ENCODE measurements around the gene NAPSA. TPM values are rescaled to one million over a fixed set of nuclear protein-coding genes. Genes with fewer than 3 reads are reported as not detected.
"Not testable (repeated sequence)": the region's sequence is repeated elsewhere in the genome, so short reads cannot be mapped to it uniquely, and the experiment has no call there.

NAPSA gene
- total and polyA plus RNA-seq, 2 of the 8 experiments (the other 6 are each of a cell fraction or from before 2014, with no cell fraction given), result 0.71 to 0.73 TPM

GRCh38 chr19:50340331-50340730 lies 25.1 kb downstream of the NAPSA start (continued):
- TF ChIP-seq CBX8 (IDR thresholded peaks at IDR 0.05; ENCODE audit: borderline replicate concordance, low read depth, low read length), result no peak

- POLR2A ChIA-PET (ENCODE audit: partially characterized antibody), result interaction anchor here (1.2 kb wide), 1 partner anchor 29 kb away, joined by 4 read pairs; no protein-coding TSS in a partner anchor
- not testable (repeated sequence) for H3K9me3 ChIP-seq (ENCODE audit: insufficient read depth in 2 of 2, low read depth in 1 of 2, low read length in 1 of 2); H4K5ac ChIP-seq (ENCODE audit: insufficient read length, low read depth, low read length); H2AFZ ChIP-seq (ENCODE audit: low read length); H3K27me3 ChIP-seq (replicated peaks in 1 of 4; ENCODE audit: control insufficient read depth in 3 of 4, extremely low read depth in 1 of 4, insufficient read depth in 3 of 4, low read length in 3 of 4); H3K79me1 ChIP-seq (ENCODE audit: low read depth, low read length); H2BK12ac ChIP-seq (ENCODE audit: low read depth, low read length); H3K23ac ChIP-seq (ENCODE audit: insufficient read length); H3K4me1 ChIP-seq (replicated peaks in 1 of 4; ENCODE audit: control insufficient read depth in 3 of 4, insufficient read depth in 4 of 4, low read length in 3 of 4); H3K4ac ChIP-seq (replicated peaks; ENCODE audit: insufficient read length, low read depth, low read length); DNase-seq (ENCODE audit: low read depth in 1 of 2, low spot score in 2 of 2); H3K9ac ChIP-seq (replicated peaks in 1 of 4; ENCODE audit: extremely low read depth in 1 of 4, low read depth in 3 of 4, low read length in 3 of 4); H3K27ac ChIP-seq (ENCODE audit: low read depth, low read length); H2AK5ac ChIP-seq (ENCODE audit: low read depth, low read length); H3K56ac ChIP-seq (replicated peaks; ENCODE audit: insufficient read length, low read depth, low read length); H3K4me2 ChIP-seq (ENCODE audit: insufficient read depth in 1 of 2, low read depth in 2 of 2, low read length in 2 of 2); H4K8ac ChIP-seq (ENCODE audit: extremely low read depth, insufficient read depth, low read length); FAIRE-seq; H3K18ac ChIP-seq (ENCODE audit: extremely low read depth, low read length); H2BK15ac ChIP-seq (ENCODE audit: low read length); H3K79me2 ChIP-seq (ENCODE audit: control insufficient read depth in 1 of 2, insufficient read depth in 2 of 2, low read length in 2 of 2); H3K14ac ChIP-seq (ENCODE audit: insufficient read length); H3K36me3 ChIP-seq (ENCODE audit: control insufficient read depth in 2 of 4, insufficient read depth in 4 of 4, low read length in 3 of 4); H2BK20ac ChIP-seq (ENCODE audit: low read length); H2BK120ac ChIP-seq (replicated peaks; ENCODE audit: low read depth, low read length); H3K4me3 ChIP-seq (ENCODE audit: extremely low read depth in 1 of 4, insufficient read depth in 2 of 4, low read depth in 3 of 4, low read length in 4 of 4); H2BK5ac ChIP-seq (ENCODE audit: low read depth, low read length); H4K20me1 ChIP-seq (replicated peaks in 1 of 2; ENCODE audit: control insufficient read depth in 1 of 2, insufficient read depth in 2 of 2, low read length in 2 of 2); H4K91ac ChIP-seq (replicated peaks; ENCODE audit: insufficient read length, low read length)
- 91% methylated on average over 5 of the region's 6 CpGs; no CpG with 5 or more reads in 1 of the 2 experiments for WGBS, 2 experiments (ENCODE audit: extremely low coverage in 1 of 2, insufficient coverage in 1 of 2, insufficient read length in 1 of 2, insufficient replicate concordance in 2 of 2, low coverage in 1 of 2, low lambda C conversion rate in 2 of 2, missing lambda C conversion rate in 1 of 2)
- CTCF ChIA-PET (ENCODE audit: partially characterized antibody), result interaction anchor here (0.9 kb wide), 1 partner anchor 32 kb away, joined by 3 read pairs; no protein-coding TSS in a partner anchor
- H3K23me2 ChIP-seq (ENCODE audit: low read depth, low read length), result peaks cover 15% of the 10 kb centered on the region
Observed at GRCh38 chr19:50337031-50337430, 28.4 kb downstream of the NAPSA start.

All from H1 (cell line).